H1 (cell line): ENCODE measurements around the gene TBC1D23.

ENCODE experiments used
- POLR2A ChIP-seq, 2 experiments: IDR thresholded peaks; 1 replicate in 1 of 2; 2 replicates in 1 of 2; pipeline ENCODE4 v1.6.1; 2011; ENCODE audit warnings: low read depth in 2 of 2, low read length in 2 of 2, mild to moderate bottlenecking in 2 of 2; ENCODE audit errors: control extremely low read depth in 1 of 2
- POLR2AphosphoS5 ChIP-seq: IDR thresholded peaks from 2 replicates; pipeline ENCODE4 v1.6.1; 2011; ENCODE audit warnings: low read depth, low read length
- SP2 ChIP-seq: IDR thresholded peaks from 2 replicates; pipeline ENCODE4 v1.6.1; 2012; ENCODE audit warnings: mild to moderate bottlenecking, low read length, inconsistent platforms
- SUZ12 ChIP-seq: fragments of 200-600 bp; sonication (generic); IDR thresholded peaks from 2 replicates; pipeline ENCODE4 v1.6.1; 2012; ENCODE audit warnings: mild to moderate bottlenecking, inconsistent platforms, low read length, moderate library complexity, mixed read lengths
- TAF1 ChIP-seq: IDR thresholded peaks from 2 replicates; pipeline ENCODE4 v1.6.1; 2011; ENCODE audit warnings: mild to moderate bottlenecking, low read depth, low read length
- TF ChIP-seq, protein P1 (sequence below), 3 experiments: IDR thresholded peaks; 1 replicate in 2 of 3; 2 replicates in 1 of 3; pipeline versions ENCODE4 v1.5.1 to v1.6.1; 2011; ENCODE audit warnings: low read length in 3 of 3, mild to moderate bottlenecking in 3 of 3, inconsistent platforms in 2 of 3, low read depth in 1 of 3, moderate library complexity in 1 of 3; ENCODE audit not compliant: insufficient read depth in 1 of 3; ENCODE audit errors: control extremely low read depth in 1 of 3
- TF ChIP-seq, protein P2 (sequence below): IDR thresholded peaks from 2 replicates; pipeline ENCODE4 v1.6.1; 2012; ENCODE audit warnings: inconsistent platforms

DNA sequence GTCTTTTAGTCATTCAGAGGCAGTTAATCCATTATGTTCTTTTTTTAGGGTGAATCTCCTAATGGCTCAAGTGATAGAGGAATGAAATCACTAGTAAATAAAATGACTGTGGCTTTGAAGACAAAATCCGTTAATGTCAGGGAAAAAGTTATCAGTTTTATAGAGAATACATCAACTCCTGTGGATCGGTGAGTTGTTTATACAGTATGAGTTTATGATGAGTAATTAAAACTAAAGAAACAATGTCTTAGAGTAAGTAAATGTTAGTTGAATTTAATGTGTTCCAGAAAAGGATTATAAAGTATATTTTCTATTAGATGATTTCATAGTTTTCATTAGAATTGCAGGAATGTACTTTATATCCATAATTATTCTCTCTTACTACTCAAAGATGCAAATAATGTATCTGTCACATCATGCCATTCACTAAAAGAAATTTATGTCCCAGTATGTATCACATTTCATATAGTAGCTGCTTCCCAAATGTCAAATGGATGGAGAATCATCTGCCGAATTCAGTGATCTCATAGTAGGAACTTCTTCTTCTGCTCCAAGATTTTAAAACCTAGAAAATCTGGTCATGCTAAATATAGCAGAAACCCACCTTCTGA lies 49.7 kb downstream of the TBC1D23 start:
- no peak for TF ChIP-seq TAF1
- TF ChIP-seq POLR2A (IDR thresholded peaks at IDR 0.05; ENCODE audit: control extremely low read depth in 1 of 2, low read depth in 2 of 2, low read length in 2 of 2) = no peak
- TF ChIP-seq, protein P1, sequence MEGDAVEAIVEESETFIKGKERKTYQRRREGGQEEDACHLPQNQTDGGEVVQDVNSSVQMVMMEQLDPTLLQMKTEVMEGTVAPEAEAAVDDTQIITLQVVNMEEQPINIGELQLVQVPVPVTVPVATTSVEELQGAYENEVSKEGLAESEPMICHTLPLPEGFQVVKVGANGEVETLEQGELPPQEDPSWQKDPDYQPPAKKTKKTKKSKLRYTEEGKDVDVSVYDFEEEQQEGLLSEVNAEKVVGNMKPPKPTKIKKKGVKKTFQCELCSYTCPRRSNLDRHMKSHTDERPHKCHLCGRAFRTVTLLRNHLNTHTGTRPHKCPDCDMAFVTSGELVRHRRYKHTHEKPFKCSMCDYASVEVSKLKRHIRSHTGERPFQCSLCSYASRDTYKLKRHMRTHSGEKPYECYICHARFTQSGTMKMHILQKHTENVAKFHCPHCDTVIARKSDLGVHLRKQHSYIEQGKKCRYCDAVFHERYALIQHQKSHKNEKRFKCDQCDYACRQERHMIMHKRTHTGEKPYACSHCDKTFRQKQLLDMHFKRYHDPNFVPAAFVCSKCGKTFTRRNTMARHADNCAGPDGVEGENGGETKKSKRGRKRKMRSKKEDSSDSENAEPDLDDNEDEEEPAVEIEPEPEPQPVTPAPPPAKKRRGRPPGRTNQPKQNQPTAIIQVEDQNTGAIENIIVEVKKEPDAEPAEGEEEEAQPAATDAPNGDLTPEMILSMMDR (IDR thresholded peaks at IDR 0.05; ENCODE audit: control extremely low read depth in 1 of 3, insufficient read depth in 1 of 3, low read depth in 1 of 3, low read length in 3 of 3) = no peak
- no peak for TF ChIP-seq SUZ12
- no peak for TF ChIP-seq POLR2AphosphoS5
- no peak for TF ChIP-seq SP2
- TF ChIP-seq, protein P2, sequence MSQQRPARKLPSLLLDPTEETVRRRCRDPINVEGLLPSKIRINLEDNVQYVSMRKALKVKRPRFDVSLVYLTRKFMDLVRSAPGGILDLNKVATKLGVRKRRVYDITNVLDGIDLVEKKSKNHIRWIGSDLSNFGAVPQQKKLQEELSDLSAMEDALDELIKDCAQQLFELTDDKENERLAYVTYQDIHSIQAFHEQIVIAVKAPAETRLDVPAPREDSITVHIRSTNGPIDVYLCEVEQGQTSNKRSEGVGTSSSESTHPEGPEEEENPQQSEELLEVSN = no peak
